ENCODE data around the gene HSPH1.
"Not testable (repeated sequence)": the region's sequence is repeated elsewhere in the genome, so short reads cannot be mapped to it uniquely, and the experiment has no call there.

Gene HSPH1

DNA sequence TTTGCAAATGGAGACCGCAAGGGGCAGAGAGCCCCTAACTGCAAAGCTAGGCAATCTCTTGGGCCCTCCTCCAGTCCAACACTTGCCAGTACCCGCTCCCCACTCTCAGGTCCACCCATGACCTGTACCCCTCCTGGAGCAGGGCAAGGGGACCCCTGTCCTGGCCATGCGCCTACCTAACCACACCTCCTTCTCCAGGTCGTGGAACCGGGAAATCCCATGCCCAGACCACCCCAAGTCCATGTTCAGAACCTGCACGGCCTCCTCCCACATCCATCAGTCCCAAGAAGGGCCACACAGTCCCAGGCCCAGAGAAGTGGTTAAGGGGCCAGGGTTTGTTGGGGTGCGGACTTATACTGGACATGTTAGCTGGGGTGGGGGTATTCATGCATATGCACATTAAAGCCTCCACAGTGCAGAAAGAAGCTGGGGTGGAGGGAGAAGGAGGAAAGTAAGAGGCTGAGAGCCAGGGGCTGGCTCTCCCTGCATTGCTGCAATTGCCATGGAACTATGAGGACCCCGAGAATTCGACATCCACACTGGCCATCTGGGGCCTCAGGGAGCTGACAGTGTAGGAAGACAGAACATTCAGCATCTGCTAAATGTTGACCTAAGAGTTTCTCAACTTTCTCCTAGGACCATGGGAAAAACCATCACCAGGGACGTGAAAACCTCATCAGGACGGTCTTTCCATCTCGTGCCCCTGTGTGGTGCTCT lies 39.0 kb downstream of the HSPH1 start:
- no peak for DNase-seq

DNA sequence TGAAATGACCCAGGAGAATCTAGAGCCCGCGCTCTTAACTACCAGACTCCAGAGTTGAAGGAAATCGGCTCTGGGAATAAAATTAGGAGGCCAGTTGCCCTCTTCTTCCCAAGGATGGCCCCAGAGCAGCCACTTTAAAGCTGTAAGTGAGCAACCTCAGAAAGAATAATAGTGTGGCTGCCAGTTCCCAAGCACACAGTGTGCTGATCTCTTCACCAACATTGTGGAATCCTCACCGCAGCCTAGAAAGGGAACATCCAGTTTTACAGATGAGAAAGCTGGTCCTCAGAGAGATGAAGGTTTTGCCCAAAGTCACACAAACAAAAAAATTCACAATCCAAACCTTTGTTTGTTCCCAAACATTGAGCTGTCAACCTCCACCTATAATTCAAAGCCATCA lies 39.6 kb downstream of the HSPH1 start:
- no peak for DNase-seq

DNA sequence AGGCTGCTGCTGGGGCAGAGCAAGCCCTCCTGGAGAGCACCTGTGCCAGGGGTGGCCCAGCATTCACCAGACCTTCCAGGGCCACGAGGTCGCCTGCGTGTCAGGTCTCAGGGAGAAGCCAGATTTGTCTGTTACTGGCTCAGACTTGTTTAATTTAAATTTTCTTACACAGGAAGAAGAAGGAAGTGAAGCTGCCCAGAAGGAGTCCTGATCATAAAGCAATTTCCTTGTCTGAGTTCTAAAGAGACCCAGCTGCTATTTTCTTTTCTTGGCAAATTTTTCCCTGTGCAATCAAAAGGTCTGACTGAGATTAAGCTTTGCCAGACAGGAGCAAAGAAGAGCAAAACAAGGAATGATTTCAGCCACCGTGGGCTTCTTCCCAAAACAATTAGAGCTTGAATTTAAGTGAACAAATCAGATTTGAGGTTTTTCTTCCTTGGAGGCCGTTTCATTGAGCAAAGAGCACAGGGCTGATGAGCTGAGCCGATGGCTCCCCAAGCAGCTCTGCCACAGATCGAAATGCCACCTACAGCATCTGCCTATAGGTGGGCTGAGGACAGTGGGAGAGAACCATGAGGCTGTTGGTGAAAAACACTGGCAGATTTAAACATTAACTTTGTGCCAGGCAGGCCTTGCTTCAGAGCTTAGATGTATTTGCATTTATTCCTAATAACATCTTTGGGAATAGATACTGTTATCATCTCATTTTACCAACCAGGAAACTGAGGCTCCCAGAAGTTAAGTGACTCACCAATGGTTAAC lies 40.1 kb downstream of the HSPH1 start:
- no peak for DNase-seq

- DNase-seq = peak; percentile 57
Measured at GRCh38 chr13:31119966-31120700, 41.6 kb downstream of the HSPH1 start.

GRCh38 chr13:31119526-31119925 lies 42.2 kb downstream of the HSPH1 start:
- DNase-seq = no peak

DNA sequence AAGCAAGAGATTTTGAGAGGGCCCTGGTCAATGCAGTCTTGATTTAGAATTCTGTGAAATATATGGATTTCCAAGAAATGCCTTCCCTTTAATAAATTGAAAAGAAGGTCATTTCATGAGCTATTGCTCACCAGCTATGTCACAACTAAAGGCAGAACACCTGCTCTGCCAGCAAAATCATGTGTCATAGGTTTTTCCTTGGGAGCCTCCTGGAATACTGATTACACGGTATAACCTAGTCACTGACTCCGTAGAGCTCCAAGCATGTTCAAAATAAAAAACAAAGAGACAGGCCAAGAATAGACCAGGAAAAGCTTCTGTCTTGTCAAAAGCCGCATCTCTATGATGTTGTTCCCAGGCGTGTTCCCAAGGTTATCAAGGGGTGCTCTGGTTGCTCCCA lies 45.5 kb downstream of the HSPH1 start:
- DNase-seq = no peak

GRCh38 chr13:31115616-31116015 lies 46.1 kb downstream of the HSPH1 start:
- peak; percentile 5 for DNase-seq

- no peak for DNase-seq
Measured at GRCh38 chr13:31114641-31115040, 47.1 kb downstream of the HSPH1 start.

DNA sequence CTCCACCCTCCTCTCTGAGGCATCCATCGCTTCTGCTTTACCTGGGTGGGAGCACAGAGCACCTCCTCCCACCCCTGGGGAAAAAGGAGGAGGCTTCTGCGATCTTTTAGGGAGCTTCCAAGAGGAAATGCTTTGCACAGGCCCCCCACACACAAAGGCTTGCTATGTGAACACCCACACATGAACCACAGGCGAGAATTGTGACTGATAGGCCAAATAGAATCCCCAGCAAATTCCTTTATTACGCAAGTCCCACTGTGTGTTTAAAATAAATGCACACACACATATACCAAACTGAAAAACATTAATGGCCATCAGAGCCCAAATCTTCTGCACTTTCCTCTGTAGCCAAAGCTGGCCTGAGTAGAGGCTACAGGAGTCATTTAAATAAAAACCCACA lies 50.6 kb downstream of the HSPH1 start:
- no peak for DNase-seq

DNA sequence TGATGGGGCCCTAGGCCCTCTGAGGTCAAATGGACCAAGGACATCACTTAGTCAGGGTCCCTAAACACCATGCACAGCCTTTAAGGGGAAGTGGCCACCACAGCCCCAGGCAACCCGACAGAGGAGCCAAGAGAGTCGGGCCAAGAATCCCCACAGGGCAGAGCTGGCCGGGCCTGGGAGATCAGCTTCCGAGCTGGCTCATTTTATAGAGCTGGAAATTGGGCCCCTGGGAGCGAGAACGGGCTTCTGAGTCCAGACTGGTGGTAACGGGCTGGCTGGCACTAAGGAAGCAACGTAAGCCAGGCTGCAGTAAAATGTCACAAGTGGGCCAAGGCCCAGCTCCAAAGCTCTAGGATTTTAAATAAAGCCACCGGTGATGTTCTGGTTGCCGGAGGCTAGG lies 51.1 kb downstream of the HSPH1 start:
- DNase-seq = no peak

GRCh38 chr13:31110169-31110568 lies 51.5 kb downstream of the HSPH1 start:
- DNase-seq = no peak

GRCh38 chr13:31107109-31107508 lies 54.6 kb downstream of the HSPH1 start:
- DNase-seq = no peak

GRCh38 chr13:31105856-31106255 lies 55.8 kb downstream of the HSPH1 start:
- no peak for DNase-seq

DNA sequence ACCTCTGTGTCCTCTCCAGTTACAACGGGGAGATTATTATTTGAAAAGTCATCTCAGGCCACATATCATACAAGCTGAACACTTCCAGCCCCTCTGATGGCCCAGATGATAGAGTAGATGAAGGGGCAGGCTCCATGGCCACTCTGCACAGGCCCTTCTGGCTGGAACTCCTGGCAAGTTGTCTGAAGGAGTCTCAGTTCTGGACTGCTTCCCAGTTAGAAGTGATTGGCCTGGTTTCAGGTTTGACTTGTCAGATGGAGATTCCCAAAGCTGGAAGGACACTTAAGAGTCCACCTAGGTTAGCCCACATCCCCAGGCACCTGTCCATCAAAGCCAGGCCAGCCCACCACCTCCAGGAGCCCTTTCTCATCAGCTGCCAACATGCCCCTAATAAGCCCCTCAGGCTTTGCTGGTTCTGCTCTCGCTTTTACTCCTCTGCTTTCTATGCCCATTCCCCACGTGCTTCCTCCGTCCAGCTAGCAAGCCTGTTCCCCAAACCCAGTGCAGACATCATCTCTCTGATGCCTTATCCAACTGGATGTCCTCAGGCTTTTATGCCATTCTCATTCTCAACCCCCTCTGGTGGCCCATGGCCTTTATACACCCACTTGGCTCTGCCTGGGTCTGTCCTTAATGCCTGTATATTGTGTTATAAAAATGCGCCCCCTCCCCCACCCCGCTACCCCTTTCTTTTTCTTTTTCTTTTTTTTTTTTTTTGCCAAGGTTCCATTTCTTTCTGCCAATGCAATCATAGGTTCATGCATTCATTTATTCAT lies 56.5 kb downstream of the HSPH1 start:
- DNase-seq = no peak

- no peak for DNase-seq
Measured at GRCh38 chr13:31102905-31103304, 58.8 kb downstream of the HSPH1 start.

GRCh38 chr13:31101472-31102170 lies 60.1 kb downstream of the HSPH1 start:
- no peak for DNase-seq

DNA sequence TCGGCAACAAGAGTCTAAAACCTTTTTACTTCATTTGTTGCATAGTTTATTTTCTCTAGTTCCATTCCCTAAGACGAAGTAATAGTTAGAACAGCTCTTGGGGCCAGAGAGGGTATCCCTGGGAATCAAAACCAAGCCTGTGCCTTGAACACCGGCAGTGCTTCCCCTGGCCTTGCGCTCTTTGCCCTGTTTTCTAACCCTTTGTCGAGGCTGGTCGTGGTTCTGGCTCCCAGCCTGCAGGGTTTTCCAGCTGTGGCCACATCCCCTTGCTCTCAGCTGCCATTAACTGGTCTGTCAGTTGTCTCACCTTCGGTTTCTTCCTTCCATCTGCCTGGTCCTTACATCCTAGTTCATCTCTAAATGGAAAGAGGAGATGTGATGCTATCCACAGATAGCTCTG lies 61.0 kb downstream of the HSPH1 start:
- no peak for DNase-seq

- not testable (repeated sequence) for DNase-seq
Measured at GRCh38 chr13:31097911-31098434, 63.7 kb downstream of the HSPH1 start.

DNA sequence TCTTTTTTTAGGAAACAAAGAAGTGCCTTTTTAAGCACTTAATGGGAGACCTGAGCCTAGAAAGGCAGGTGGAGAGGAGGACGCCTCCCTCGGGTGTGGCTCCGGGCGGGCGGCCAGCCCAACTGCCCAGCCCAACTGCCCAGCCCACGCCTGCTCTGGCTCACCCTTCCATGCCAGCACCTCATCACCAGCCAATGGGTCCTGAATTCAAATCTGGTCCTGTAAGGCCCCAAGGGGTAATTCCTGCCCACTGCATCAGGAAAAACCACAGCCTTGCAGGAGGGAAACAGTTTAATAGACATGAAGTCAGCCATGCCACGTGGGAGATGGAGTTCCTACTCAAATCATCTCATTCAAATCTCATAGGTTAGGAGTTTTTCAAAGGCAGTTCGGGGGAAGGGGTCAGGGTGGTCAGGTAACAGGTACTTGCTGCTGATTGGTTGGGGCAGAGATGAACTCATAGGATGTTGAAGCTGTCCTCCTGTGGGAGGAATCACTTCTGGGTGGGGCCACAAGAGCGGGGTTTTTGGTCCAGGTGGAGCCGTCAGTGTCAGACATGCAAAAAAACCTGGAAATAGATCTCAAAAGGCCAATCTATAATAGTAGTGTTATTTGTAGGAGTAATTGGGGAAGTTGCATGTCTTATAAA lies 64.9 kb downstream of the HSPH1 start:
- no peak for DNase-seq

GRCh38 chr13:31094331-31095015 lies 67.2 kb downstream of the HSPH1 start:
- no peak for DNase-seq
